Measurements from ENCODE around the gene SLN. TPM values are rescaled to one million over a fixed set of nuclear protein-coding genes. Genes with fewer than 3 reads are reported as not detected.

The SLN gene
- total and polyA plus RNA-seq, 12 donors = 0.33 to 13.0 (median 2.5) TPM; not detected in 6

DNA sequence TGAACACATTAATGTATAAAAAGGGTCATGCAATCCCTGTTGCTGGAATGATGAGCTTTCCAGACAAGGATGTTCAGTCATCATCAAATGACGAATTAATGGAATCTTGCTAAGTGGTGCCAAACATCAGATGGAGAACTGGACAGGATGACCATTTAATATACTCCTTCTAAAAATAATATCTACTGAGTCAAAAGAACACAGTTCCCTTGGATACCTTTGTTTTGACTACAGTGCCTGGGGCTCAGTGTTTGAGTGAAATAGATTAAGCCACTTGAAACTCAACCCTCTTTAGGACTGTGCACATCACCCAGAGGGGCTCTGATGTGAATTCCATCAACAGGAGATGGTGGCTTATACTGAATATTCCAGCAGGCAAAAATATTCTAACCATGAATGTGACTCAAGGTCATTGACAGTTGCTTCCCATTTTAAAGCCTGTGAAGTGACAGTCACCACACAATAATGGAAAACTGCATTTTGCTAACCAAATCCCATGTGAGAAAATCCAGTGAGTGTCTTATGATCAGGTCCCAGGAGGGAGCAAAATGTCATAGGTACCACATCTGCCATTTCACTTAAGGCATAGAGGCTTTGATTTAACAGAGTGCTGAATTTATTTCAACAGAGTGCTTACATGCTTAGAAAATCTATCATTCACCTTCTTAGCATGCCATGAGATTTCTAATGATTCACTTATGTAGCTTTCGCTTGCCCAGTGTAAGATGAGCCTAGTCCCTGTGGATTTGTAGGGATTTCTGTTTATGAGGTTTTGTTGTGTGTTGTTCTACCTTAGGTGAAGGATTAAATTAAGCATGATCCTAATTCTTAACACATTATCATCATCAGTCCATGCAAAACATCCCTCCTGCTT is 41.3 kb upstream of the SLN start:
- TF ChIP-seq CTCF (IDR thresholded peaks at IDR 0.05) (no peak), POLR2A (IDR thresholded peaks at IDR 0.05) (no peak)
- intact Hi-C loops (cut with DNase I) = no loop called here
- H3K27ac ChIP-seq = no peak overlapping the region

GRCh38 chr11:107752508-107752907 is 40.7 kb upstream of the SLN start:
- Histone ChIP-seq H3K4me3 (no peak overlapping the region), H3K27ac (no peak overlapping the region), H3K27me3 (peaks cover 3% of the 10 kb centered on the region), H3K9me3 (replicated peaks in 1 of 3) (no peaks in the 10 kb centered on the region), H3K4me1 (replicated peaks in 1 of 2) (no peaks in the 10 kb centered on the region), H3K36me3 (replicated peaks in 1 of 2) (no peaks in the 10 kb centered on the region)
- TF ChIP-seq CTCF (IDR thresholded peaks at IDR 0.05) = no peak
- no peak for TF ChIP-seq POLR2A (IDR thresholded peaks at IDR 0.05)
- 54 to 72% (median 70%) methylated on average over 5 of the region's 5 CpGs for WGBS, 4 donors
- intact Hi-C loops (cut with DNase I) = no loop called here
- DNase-seq = no peak

More for the DNA sequence above, 41.3 kb upstream of the SLN start:
- Histone ChIP-seq H3K27me3 (peaks cover 3% of the 10 kb centered on the region), H3K36me3 (replicated peaks in 1 of 2) (no peaks in the 10 kb centered on the region), H3K4me1 (replicated peaks in 1 of 2) (no peaks in the 10 kb centered on the region), H3K4me3 (no peak overlapping the region), H3K9me3 (replicated peaks in 1 of 3) (no peaks in the 10 kb centered on the region)
- DNase-seq = no peak
- 36 to 65% (median 57%) methylated on average over 2 of the region's 2 CpGs for WGBS, 4 donors

DNA sequence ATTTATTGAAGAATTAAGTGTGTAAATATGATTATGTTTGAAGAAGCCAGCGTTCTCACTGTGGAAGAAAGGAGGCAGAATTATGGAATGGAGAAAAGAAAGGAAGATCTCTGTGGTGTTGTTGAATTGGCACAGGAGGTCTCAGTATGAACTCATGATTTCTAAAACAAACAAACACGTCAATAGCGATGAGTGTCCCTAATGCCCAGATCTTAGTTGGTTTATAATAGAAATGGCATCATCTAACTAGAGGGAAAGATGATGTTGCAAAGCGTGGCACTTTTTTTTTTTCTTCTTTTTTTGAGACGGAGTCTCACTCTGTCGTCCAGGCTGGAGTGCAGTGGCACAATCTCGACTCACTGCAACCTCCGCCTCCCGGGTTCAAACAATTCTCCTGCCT is 39.2 kb upstream of the SLN start:
- no peak for TF ChIP-seq CTCF (IDR thresholded peaks at IDR 0.05)

DNA sequence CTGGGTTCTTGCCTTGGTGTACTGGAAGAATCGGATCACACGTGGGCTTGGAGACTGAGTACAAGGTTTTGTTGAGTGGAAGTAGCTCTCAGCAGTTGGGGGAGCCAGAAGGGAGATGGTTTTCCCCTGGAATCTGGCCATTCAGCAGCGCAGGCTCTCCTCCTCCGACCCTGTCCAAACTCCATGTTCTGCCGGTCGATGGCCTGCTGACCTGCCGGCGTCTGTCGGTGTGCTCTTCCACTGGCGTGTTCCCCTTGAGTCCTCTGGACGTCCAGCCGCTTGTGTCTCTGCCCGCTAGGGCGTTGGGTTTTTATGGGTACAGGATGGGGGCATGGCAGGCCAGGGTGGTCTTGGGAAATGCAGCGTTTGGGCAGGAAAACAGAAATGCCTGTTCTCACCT is 38.5 kb upstream of the SLN start:
- DNase-seq = no peak
- H3K27me3 ChIP-seq = no peaks in the 10 kb centered on the region
- no peak for TF ChIP-seq CTCF (IDR thresholded peaks at IDR 0.05)
- no peak for TF ChIP-seq POLR2A (IDR thresholded peaks at IDR 0.05)
- no peak overlapping the region for H3K4me3 ChIP-seq
- no peak overlapping the region for H3K27ac ChIP-seq
- no peaks in the 10 kb centered on the region for H3K36me3 ChIP-seq (replicated peaks in 1 of 2)
- intact Hi-C loops (cut with DNase I) = no loop called here
- H3K4me1 ChIP-seq (replicated peaks in 1 of 2) = no peaks in the 10 kb centered on the region
- no peaks in the 10 kb centered on the region for H3K9me3 ChIP-seq (replicated peaks in 1 of 3)
- 75 to 84% (median 80%) methylated on average over 2 to 15 of the region's 15 CpGs for WGBS, 4 donors

More for the DNA sequence above, 39.2 kb upstream of the SLN start:
- no peaks in the 10 kb centered on the region for H3K9me3 ChIP-seq (replicated peaks in 1 of 3)
- DNase-seq = no peak
- no peaks in the 10 kb centered on the region for H3K4me1 ChIP-seq (replicated peaks in 1 of 2)
- H3K27ac ChIP-seq = no peak overlapping the region
- H3K36me3 ChIP-seq (replicated peaks in 1 of 2) = no peaks in the 10 kb centered on the region
- no peak overlapping the region for H3K4me3 ChIP-seq
- intact Hi-C loops (cut with DNase I) = no loop called here
- H3K27me3 ChIP-seq = no peaks in the 10 kb centered on the region
- 72 to 93% (median 81%) methylated on average over 7 to 9 of the region's 9 CpGs for WGBS, 4 donors
